Measurements from ENCODE around the gene LHX5.

The LHX5 gene

DNA sequence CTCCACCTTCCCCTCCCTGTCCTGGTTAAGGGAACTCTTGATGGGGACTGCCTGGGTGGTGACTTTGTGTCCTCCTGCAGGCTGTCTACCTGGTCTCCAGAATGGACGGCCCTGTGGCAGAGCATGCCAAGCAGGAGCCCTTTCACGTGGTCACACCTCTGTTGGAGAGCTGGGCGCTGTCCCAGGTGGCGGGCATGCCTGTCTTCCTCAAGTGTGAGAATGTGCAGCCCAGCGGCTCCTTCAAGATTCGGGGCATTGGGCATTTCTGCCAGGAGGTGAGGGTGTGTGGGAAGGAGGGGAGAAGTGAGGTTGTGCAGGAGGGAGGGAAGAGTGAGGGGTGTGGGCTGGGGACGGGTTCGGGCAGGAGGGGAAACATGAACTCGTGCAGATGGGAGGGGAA, 43.8 kb downstream of the LHX5 start:
- H3K27ac ChIP-seq (ENCODE audit: low read depth in 2 of 2, low read length in 2 of 2), result no peak overlapping the region
- peaks cover 0 to under 1% of the 10 kb centered on the region in 2 donors for H3K4me1 ChIP-seq (ENCODE audit: control insufficient read depth in 2 of 2, insufficient read depth in 2 of 2, low read length in 2 of 2)
- no peak overlapping the region for H3K4me3 ChIP-seq (ENCODE audit: low read length in 2 of 2)
- no peak overlapping the region for H3K9ac ChIP-seq (ENCODE audit: low read depth in 1 of 2, low read length in 2 of 2)
- peaks cover 0 to 6% of the 10 kb centered on the region in 2 donors for H3K27me3 ChIP-seq (ENCODE audit: control insufficient read depth in 2 of 2, insufficient read depth in 2 of 2, low read length in 2 of 2)
- H3K36me3 ChIP-seq (ENCODE audit: control insufficient read depth in 2 of 2, insufficient read depth in 2 of 2, low read length in 2 of 2), result no peaks in the 10 kb centered on the region
- no peaks in the 10 kb centered on the region for H3K9me3 ChIP-seq (ENCODE audit: control insufficient read depth in 2 of 2, low read length in 2 of 2)

DNA sequence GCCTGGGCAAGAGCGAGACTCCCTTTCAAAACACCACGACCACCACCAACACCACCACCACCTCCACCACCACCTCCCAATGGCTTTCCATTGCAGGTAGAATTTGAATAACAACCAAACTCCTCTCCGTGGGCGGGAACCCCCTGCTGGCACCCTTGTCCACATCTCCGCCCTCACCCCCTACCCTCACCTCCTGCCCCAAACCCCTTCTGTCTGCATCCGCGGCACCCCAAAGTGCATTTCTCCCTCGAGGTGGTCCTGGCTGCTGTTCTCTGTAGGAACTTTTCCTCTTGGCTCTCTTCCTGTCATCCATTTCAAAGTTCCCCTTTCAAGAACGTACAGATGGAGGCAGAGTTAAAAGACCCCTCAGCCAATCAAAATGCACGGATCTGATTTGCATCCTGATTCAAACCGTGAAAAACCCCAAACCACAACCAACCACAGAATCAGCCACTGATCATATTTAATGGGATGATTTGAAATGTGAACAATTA, 45.7 kb downstream of the LHX5 start:
- Histone ChIP-seq H3K9me3 (ENCODE audit: control insufficient read depth in 2 of 2, low read length in 2 of 2) (no peaks in the 10 kb centered on the region), H3K9ac (ENCODE audit: low read depth in 1 of 2, low read length in 2 of 2) (no peak overlapping the region), H3K4me1 (ENCODE audit: control insufficient read depth in 2 of 2, insufficient read depth in 2 of 2, low read length in 2 of 2) (peaks cover 3 to 12% of the 10 kb centered on the region in 2 donors)

DNA sequence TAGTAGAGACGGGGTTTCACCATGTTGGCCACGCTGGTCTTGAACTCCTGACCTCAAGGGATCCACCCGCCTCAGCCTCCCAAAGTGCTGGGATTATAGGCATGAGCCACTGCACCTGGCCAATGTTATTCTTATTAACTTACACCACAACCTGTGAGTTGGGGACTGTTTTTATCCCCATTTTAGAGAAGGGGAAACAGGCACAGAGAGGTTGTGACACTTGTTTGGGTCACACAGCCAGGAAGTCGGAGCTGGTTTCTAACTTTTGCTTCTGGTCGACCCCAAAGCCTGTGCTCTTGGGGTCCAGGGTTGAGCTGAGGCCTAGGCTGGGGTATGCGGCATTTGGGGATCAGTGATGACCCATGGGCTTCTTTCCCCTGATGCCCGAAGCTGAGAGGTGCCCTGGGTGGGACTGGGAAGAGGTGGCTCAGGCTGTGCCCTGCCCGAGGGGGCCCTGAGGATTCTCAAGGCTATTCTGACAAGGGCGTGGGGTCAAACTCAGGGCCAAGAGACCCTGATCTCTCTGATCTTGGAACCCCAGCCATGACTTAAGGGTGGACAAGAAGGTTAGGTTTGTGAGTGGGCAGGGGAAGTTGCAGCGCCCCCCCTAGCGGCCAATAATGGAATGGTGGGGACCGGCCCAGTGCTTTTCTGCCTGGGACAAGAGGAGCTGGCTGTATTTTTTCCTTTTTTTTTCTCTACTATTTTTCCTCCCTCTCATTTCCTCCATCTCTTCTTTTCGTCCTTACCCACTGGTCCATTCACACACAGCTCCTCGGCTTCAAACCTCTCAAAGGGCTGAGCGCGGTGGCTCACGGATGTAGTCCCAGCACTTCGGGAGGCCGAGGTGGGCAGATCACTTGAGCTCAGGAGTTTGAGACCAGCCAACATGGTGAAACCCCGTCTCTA, 46.5 kb downstream of the LHX5 start:
- Histone ChIP-seq H3K9me3 (ENCODE audit: control insufficient read depth in 2 of 2, low read length in 2 of 2) (no peaks in the 10 kb centered on the region), H3K4me3 (ENCODE audit: low read length in 2 of 2) (no peak overlapping the region), H3K27me3 (ENCODE audit: control insufficient read depth in 2 of 2, insufficient read depth in 2 of 2, low read length in 2 of 2) (peaks cover 0 to 6% of the 10 kb centered on the region in 2 donors), H3K4me1 (ENCODE audit: control insufficient read depth in 2 of 2, insufficient read depth in 2 of 2, low read length in 2 of 2) (peaks cover 3 to 12% of the 10 kb centered on the region in 2 donors), H3K27ac (ENCODE audit: low read depth in 2 of 2, low read length in 2 of 2) (no peak overlapping the region), H3K9ac (ENCODE audit: low read depth in 1 of 2, low read length in 2 of 2) (no peak overlapping the region), H3K36me3 (ENCODE audit: control insufficient read depth in 2 of 2, insufficient read depth in 2 of 2, low read length in 2 of 2) (no peaks in the 10 kb centered on the region)

More for the DNA sequence above, 45.7 kb downstream of the LHX5 start:
- Histone ChIP-seq H3K27me3 (ENCODE audit: control insufficient read depth in 2 of 2, insufficient read depth in 2 of 2, low read length in 2 of 2) (peaks cover 0 to 6% of the 10 kb centered on the region in 2 donors), H3K4me3 (ENCODE audit: low read length in 2 of 2) (no peak overlapping the region), H3K36me3 (ENCODE audit: control insufficient read depth in 2 of 2, insufficient read depth in 2 of 2, low read length in 2 of 2) (no peaks in the 10 kb centered on the region), H3K27ac (ENCODE audit: low read depth in 2 of 2, low read length in 2 of 2) (no peak overlapping the region)

DNA sequence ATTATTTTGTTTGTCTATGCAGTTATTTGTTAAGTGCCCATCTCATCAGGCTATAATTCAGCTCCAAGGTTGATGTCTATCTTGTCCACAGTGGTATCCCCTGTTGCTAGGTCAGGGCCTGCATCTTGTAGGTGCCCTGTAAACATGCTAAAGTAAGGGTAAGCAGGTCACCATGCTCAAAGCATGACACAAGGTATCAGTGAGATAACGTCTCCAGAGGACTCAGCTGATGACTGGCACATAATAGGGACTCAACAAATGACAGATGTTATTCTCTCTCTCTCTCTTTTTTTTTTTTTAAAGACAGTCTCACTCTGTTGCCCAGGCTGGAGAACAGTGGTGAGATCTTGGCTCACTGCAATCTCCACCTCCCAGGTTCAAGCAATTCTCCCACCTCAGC, 47.2 kb downstream of the LHX5 start:
- H3K4me3 ChIP-seq (ENCODE audit: low read length in 2 of 2), result no peak overlapping the region
- peaks cover 0 to 6% of the 10 kb centered on the region in 2 donors for H3K27me3 ChIP-seq (ENCODE audit: control insufficient read depth in 2 of 2, insufficient read depth in 2 of 2, low read length in 2 of 2)
- no peak overlapping the region for H3K9ac ChIP-seq (ENCODE audit: low read depth in 1 of 2, low read length in 2 of 2)
- H3K9me3 ChIP-seq (ENCODE audit: control insufficient read depth in 2 of 2, low read length in 2 of 2), result no peaks in the 10 kb centered on the region
- H3K36me3 ChIP-seq (ENCODE audit: control insufficient read depth in 2 of 2, insufficient read depth in 2 of 2, low read length in 2 of 2), result no peaks in the 10 kb centered on the region
- peaks cover 3 to 12% of the 10 kb centered on the region in 2 donors for H3K4me1 ChIP-seq (ENCODE audit: control insufficient read depth in 2 of 2, insufficient read depth in 2 of 2, low read length in 2 of 2)
- H3K27ac ChIP-seq (ENCODE audit: low read depth in 2 of 2, low read length in 2 of 2), result no peak overlapping the region

DNA sequence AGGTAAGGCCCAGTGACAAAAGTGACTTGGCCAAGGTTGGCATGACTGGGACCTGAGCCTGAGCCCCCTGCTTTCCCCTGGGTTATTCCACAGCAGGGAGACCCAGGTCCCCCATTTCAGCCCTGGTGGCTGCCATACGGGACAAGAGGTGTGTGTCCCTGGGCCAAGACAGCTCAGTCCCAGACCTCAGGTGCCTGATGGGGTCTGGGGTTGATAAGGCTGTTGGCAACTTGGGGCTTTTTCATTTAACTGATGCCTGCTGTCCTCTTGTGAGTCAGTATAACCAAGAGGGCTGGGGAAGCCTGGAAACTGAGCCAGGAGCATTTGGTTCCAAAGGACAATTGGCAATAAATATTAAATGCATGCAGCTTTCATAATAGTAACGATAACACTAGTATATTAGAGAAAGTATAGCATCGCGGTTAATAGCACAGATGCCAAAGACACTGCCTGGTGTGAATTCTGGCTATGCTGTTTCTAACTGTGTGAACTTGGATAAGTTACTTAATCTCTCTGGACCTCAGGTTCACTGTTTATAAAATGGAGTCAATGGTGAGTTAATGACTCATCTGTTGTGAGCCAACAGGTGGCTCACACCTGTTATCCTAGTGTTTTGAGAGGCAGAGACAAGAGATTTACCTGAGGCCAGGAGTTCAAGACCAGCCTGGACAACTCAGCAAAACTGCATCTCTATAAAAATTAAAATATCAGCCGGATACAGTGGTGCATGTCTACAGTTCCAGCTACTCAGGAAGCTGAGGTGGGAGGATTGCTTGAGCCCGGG, 48.6 kb downstream of the LHX5 start:
- Histone ChIP-seq H3K4me3 (ENCODE audit: low read length in 2 of 2) (peak overlapping the region; percentile 85 to 88), H3K27ac (ENCODE audit: low read depth in 2 of 2, low read length in 2 of 2) (peak overlapping the region; percentile 67 to 72)

DNA sequence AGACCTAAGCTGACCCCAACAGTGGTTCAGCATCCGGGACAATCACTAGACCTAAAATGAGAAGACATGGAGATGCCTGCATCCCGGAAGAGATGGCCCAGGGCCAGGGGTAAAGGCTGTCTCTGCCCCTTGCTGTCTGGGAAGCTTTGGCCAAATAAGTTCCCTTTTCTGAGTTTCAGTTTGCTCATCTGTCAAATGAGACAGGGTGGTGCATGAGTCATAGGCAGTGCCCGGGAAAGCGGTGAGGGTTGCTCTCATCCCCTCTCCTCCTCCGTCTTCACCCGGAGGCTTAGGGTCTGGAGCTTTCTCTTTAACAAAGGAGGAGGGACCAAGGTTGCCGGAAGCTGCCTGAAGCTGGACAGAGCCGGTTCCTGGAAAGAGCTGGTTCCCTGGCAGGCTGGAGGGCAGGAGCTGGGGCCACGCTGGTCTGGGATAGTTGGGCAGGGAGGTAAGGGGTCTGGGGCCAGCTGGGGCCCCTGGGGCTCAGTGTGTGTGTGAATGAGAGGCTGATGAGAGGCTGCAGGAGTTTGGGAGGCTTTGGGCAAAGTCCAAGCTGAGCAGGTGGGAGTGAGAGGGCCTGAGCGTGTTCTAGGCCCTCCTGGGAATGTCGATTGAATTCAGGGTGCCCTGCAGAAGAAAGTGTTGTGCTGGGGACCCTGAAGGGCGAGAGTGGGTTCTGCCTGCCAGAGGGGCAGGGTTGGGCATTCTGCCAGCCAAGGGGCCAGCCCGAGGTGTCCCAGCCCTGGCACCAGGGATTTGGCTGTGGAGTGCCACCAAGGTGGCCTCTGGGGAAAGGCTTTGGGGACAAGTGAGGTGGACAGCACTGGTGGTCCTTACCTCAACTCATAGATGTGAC, 49.4 kb downstream of the LHX5 start, which contains the start of gene SDSL:
Gene SDSL (plus strand): TSS at position 351 of the 856 bp plus-strand sequence. CDS start 5,603 bp downstream, outside the sequence.
- peaks cover 3 to 12% of the 10 kb centered on the region in 2 donors for H3K4me1 ChIP-seq (ENCODE audit: control insufficient read depth in 2 of 2, insufficient read depth in 2 of 2, low read length in 2 of 2)
- no peaks in the 10 kb centered on the region for H3K36me3 ChIP-seq (ENCODE audit: control insufficient read depth in 2 of 2, insufficient read depth in 2 of 2, low read length in 2 of 2)
- H3K9ac ChIP-seq (ENCODE audit: low read depth in 1 of 2, low read length in 2 of 2), result peak within 1 kb of the TSS; percentile 85 to 97
- H3K27me3 ChIP-seq (ENCODE audit: control insufficient read depth in 2 of 2, insufficient read depth in 2 of 2, low read length in 2 of 2), result no peaks in the 10 kb centered on the region
- no peaks in the 10 kb centered on the region for H3K9me3 ChIP-seq (ENCODE audit: control insufficient read depth in 2 of 2, low read length in 2 of 2)
- peak within 1 kb of the TSS; percentile 85 to 88 for H3K4me3 ChIP-seq (ENCODE audit: low read length in 2 of 2)
- peak within 1 kb of the TSS; percentile 67 to 72 for H3K27ac ChIP-seq (ENCODE audit: low read depth in 2 of 2, low read length in 2 of 2)

More for the DNA sequence above, 48.6 kb downstream of the LHX5 start:
- peaks cover 3 to 12% of the 10 kb centered on the region in 2 donors for H3K4me1 ChIP-seq (ENCODE audit: control insufficient read depth in 2 of 2, insufficient read depth in 2 of 2, low read length in 2 of 2)
- H3K27me3 ChIP-seq (ENCODE audit: control insufficient read depth in 2 of 2, insufficient read depth in 2 of 2, low read length in 2 of 2), result peaks cover 0 to 2% of the 10 kb centered on the region in 2 donors
- peak overlapping the region; percentile 85 to 97 for H3K9ac ChIP-seq (ENCODE audit: low read depth in 1 of 2, low read length in 2 of 2)
- H3K9me3 ChIP-seq (ENCODE audit: control insufficient read depth in 2 of 2, low read length in 2 of 2), result no peaks in the 10 kb centered on the region
- H3K36me3 ChIP-seq (ENCODE audit: control insufficient read depth in 2 of 2, insufficient read depth in 2 of 2, low read length in 2 of 2), result no peaks in the 10 kb centered on the region

DNA sequence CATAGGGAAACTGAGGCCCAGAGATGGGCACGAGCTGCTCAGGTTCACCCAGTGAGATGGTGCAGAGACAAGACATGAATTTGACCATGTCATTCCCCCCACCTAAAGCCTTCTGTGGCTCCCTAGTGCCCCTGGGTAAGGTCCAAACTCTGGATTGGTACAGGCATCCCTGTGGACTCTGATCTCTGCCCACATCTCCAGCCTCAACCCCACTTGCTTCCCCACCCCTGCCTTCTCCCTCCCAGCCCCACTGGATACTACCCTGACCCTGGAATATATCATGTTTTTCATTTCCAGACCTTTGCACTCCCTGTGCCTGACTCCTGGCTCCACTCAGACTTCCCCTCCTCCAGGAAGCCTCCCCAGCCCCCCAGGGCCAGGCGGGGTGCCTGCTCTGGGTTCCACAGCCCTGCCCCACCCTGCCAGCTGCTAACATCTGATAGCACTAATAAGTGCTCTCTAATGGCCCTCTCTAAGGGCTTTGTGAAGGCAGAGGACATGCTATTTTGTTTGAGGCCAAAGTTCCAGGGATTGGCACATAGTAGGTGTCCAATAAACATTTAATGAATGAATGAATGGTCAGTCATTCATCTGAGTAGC, 50.6 kb downstream of the LHX5 start:
- Histone ChIP-seq H3K27me3 (ENCODE audit: control insufficient read depth in 2 of 2, insufficient read depth in 2 of 2, low read length in 2 of 2) (no peaks in the 10 kb centered on the region), H3K9ac (ENCODE audit: low read depth in 1 of 2, low read length in 2 of 2) (no peak overlapping the region), H3K9me3 (ENCODE audit: control insufficient read depth in 2 of 2, low read length in 2 of 2) (no peaks in the 10 kb centered on the region), H3K36me3 (ENCODE audit: control insufficient read depth in 2 of 2, insufficient read depth in 2 of 2, low read length in 2 of 2) (no peaks in the 10 kb centered on the region), H3K4me3 (ENCODE audit: low read length in 2 of 2) (no peak overlapping the region), H3K4me1 (ENCODE audit: control insufficient read depth in 2 of 2, insufficient read depth in 2 of 2, low read length in 2 of 2) (peaks cover 3 to 12% of the 10 kb centered on the region in 2 donors), H3K27ac (ENCODE audit: low read depth in 2 of 2, low read length in 2 of 2) (no peak overlapping the region)

DNA sequence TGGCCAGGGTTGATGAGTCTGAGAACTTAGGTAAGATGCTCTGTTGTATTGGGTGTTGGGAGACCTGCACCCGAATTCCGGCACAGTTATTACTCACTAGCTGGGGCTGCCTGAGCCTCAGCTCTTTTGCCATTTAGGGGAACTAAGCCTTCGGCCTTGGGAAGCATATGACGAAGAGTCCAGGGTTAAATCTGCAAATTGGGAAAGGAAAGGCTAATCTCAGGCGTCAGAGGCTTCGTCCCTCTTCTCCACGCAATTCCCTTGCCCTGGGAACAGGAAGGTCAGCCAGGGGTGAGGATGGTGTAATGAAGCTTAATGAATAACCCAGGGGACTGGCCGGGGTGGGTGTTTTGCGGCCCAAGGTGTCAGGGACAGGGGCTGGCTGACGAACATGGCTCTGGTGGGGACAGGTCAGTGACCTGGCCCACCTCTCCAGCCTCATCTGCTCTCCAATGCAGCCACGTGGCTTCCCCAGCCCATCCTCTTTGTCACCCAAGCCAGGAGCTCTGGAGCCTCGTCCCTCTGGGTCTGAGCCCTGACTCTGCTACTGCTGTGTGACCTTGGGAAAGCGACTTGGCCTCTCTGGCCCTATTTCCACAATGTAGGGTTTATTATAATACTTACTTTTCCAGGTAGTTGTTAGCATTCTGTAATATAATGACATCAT, 53.3 kb downstream of the LHX5 start:
- H3K36me3 ChIP-seq (ENCODE audit: control insufficient read depth in 2 of 2, insufficient read depth in 2 of 2, low read length in 2 of 2), result no peaks in the 10 kb centered on the region
- peaks cover 3 to 12% of the 10 kb centered on the region in 2 donors for H3K4me1 ChIP-seq (ENCODE audit: control insufficient read depth in 2 of 2, insufficient read depth in 2 of 2, low read length in 2 of 2)
- H3K9ac ChIP-seq (ENCODE audit: low read depth in 1 of 2, low read length in 2 of 2), result no peak overlapping the region
- H3K27ac ChIP-seq (ENCODE audit: low read depth in 2 of 2, low read length in 2 of 2), result no peak overlapping the region
- H3K4me3 ChIP-seq (ENCODE audit: low read length in 2 of 2), result no peak overlapping the region
- H3K9me3 ChIP-seq (ENCODE audit: control insufficient read depth in 2 of 2, low read length in 2 of 2), result no peaks in the 10 kb centered on the region
- H3K27me3 ChIP-seq (ENCODE audit: control insufficient read depth in 2 of 2, insufficient read depth in 2 of 2, low read length in 2 of 2), result no peaks in the 10 kb centered on the region
